Lung (tissue), 12 donors: Measurements from ENCODE around the gene BCL2. TPM values are rescaled to one million over a fixed set of nuclear protein-coding genes. Genes with fewer than 3 reads are reported as not detected.
A peak's percentile ranks its signal among the peaks of the same experiment; 100 is the strongest.

ENCODE experiments used
- ATAC-seq: fragments of 200-7000 bp; cut with Tn5 transposase; one replicate; pipeline ENCODE4 v1.9.1; 2020; ENCODE audit warnings: moderate number of reproducible peaks; ENCODE audit not compliant: insufficient read depth, low FRiP score
- DNase-seq, 3 donors: peaks; one replicate each; pipeline ENCODE4 v3.0.0-alpha.2; 2013 to 2017
- H3K27ac ChIP-seq, 2 donors: one replicate each; pipeline ENCODE4 v1.5.1; 2013; ENCODE audit warnings: mild to moderate bottlenecking in 2 of 2, moderate library complexity in 2 of 2, control low read depth in 1 of 2, inconsistent platforms in 1 of 2, low read depth in 1 of 2, low read length in 1 of 2
- H3K27me3 ChIP-seq, 3 donors: one replicate each; pipeline ENCODE4 v1.5.1; 2013; ENCODE audit warnings: low read length in 2 of 3; ENCODE audit not compliant: control insufficient read depth in 3 of 3, insufficient read depth in 3 of 3
- H3K36me3 ChIP-seq, 4 donors: one replicate each; pipeline ENCODE4 v1.5.1; 2013; ENCODE audit warnings: low read length in 4 of 4, mild to moderate bottlenecking in 1 of 4, moderate library complexity in 1 of 4; ENCODE audit not compliant: control insufficient read depth in 4 of 4, insufficient read depth in 4 of 4
- H3K4me1 ChIP-seq, 5 donors: one replicate each; pipeline ENCODE4 v1.5.1; 2013; ENCODE audit warnings: low read length in 5 of 5, mild to moderate bottlenecking in 2 of 5, moderate library complexity in 1 of 5; ENCODE audit not compliant: control insufficient read depth in 5 of 5, insufficient read depth in 5 of 5
- H3K4me3 ChIP-seq: one replicate; pipeline ENCODE4 v1.5.1; 2013; ENCODE audit warnings: mild to moderate bottlenecking, control low read depth, moderate library complexity
- H3K9ac ChIP-seq, 2 donors: one replicate each; pipeline ENCODE4 v1.5.1; 2013; ENCODE audit warnings: low read length in 2 of 2, control low read depth in 1 of 2; ENCODE audit not compliant: insufficient read depth in 1 of 2
- H3K9me3 ChIP-seq, 4 donors: one replicate each; pipeline ENCODE4 v1.5.1; 2013; ENCODE audit warnings: low read length in 3 of 4, mild to moderate bottlenecking in 1 of 4, moderate library complexity in 1 of 4; ENCODE audit not compliant: control insufficient read depth in 4 of 4, insufficient read depth in 3 of 4
- CTCF ChIP-seq: IDR thresholded peaks from 2 replicates; pipeline ENCODE4 v1.5.1; 2012; ENCODE audit warnings: mild to moderate bottlenecking; ENCODE audit errors: control extremely low read depth, extremely low read depth
- WGBS, 2 donors: extraction: QIAGEN DNeasy Blood & Tissue Kit; methylation state at CpG; one replicate each; pipeline ENCODE4 v1.1.7; 2013; 5-methylcytosine and 5-hydroxymethylcytosine counted together
- polyA plus RNA-seq, 2 donors: library from polyadenylated mRNA; stranded (reverse); fragments of 200-250 nt; gene quantifications; one replicate each; pipeline ENCODE4 v1.2.1, GENCODE V29; 2013
- total RNA-seq, 2 donors: library from RNA; depleted of rRNA in 1 of 2; stranded (reverse); fragments of >200 nt in 1 of 2; gene quantifications; one replicate each; pipeline ENCODE4 v1.2.1, GENCODE V29; 2014 to 2021
- donor health status: control.
- donor health status: control.
- donor health status: Bipolar disorder and iron deficiency.
- donor health status: healthy.
- donor health status: DM: yes; HTN: yes; CAD: no.

Gene BCL2
- total and polyA plus RNA-seq, 4 donors: 1.5 to 30.9 (median 5.3) TPM

- Histone ChIP-seq H3K9me3 (no peaks in the 10 kb centered on the region), H3K36me3 (no peaks in the 10 kb centered on the region), H3K9ac (no peak overlapping the region), H3K4me3 (no peak overlapping the region), H3K27me3 (no peaks in the 10 kb centered on the region), H3K4me1 (peaks cover 3 to 23% (median 9%) of the 10 kb centered on the region in 5 donors), H3K27ac (no peak overlapping the region)
- no peak for TF ChIP-seq CTCF
- 60 to 63% methylated on average over 3 of the region's 3 CpGs for WGBS, 2 donors
- DNase-seq (no peak), ATAC-seq (no peak)
Observed at GRCh38 chr18:63135101-63135500, 184.5 kb downstream of the BCL2 start.

GRCh38 chr18:63132819-63133200, 186.8 kb downstream of the BCL2 start:
- TF ChIP-seq CTCF: no peak
- H3K4me3 ChIP-seq: no peak overlapping the region
- no peaks in the 10 kb centered on the region for H3K36me3 ChIP-seq
- no peak for ATAC-seq
- H3K9me3 ChIP-seq: no peaks in the 10 kb centered on the region
- H3K9ac ChIP-seq: no peak overlapping the region
- no peak overlapping the region for H3K27ac ChIP-seq
- peaks cover 2 to 20% (median 9%) of the 10 kb centered on the region in 5 donors for H3K4me1 ChIP-seq
- no peak for DNase-seq
- no peaks in the 10 kb centered on the region for H3K27me3 ChIP-seq
- 64 to 70% methylated on average over 8 of the region's 8 CpGs for WGBS, 2 donors

GRCh38 chr18:63131959-63132818, 187.4 kb downstream of the BCL2 start:
- Histone ChIP-seq H3K4me3 (no peak overlapping the region), H3K27me3 (no peaks in the 10 kb centered on the region), H3K9me3 (no peaks in the 10 kb centered on the region), H3K4me1 (peaks cover 0 to 19% (median 9%) of the 10 kb centered on the region in 5 donors), H3K36me3 (no peaks in the 10 kb centered on the region), H3K27ac (no peak overlapping the region), H3K9ac (no peak overlapping the region)
- DNase-seq (peak in 1 of 3 donors; percentile 20), ATAC-seq (no peak)
- no peak for TF ChIP-seq CTCF
- 63 to 70% methylated on average over 13 of the region's 13 CpGs for WGBS, 2 donors
